T-helper 2 cell treated with Interferon-gamma antibody and Interleukin-4, amounts not matched to agents 100 ng/mL and 5 ng/mL, for 36 hours (primary cell): ENCODE data around the gene SSTR3. TPM values are rescaled to one million over a fixed set of nuclear protein-coding genes. Genes with fewer than 3 reads are reported as not detected.
"Not testable (repeated sequence)": the region's sequence is repeated elsewhere in the genome, so short reads cannot be mapped to it uniquely, and the experiment has no call there.

ENCODE experiments used
- intact Hi-C: fragments of 100-400 bp; cut with micrococcal nuclease; formaldehyde crosslinking; loops from one replicate; pipeline ENCODE4 v1.15.1; 2023
- total RNA-seq: library from RNA; stranded (reverse); gene quantifications from 2 replicates; pipeline ENCODE4 v1.2.3, GENCODE V29; 2022

SSTR3 gene
- 0.61 and 0.64 TPM in 2 replicates for total RNA-seq

DNA sequence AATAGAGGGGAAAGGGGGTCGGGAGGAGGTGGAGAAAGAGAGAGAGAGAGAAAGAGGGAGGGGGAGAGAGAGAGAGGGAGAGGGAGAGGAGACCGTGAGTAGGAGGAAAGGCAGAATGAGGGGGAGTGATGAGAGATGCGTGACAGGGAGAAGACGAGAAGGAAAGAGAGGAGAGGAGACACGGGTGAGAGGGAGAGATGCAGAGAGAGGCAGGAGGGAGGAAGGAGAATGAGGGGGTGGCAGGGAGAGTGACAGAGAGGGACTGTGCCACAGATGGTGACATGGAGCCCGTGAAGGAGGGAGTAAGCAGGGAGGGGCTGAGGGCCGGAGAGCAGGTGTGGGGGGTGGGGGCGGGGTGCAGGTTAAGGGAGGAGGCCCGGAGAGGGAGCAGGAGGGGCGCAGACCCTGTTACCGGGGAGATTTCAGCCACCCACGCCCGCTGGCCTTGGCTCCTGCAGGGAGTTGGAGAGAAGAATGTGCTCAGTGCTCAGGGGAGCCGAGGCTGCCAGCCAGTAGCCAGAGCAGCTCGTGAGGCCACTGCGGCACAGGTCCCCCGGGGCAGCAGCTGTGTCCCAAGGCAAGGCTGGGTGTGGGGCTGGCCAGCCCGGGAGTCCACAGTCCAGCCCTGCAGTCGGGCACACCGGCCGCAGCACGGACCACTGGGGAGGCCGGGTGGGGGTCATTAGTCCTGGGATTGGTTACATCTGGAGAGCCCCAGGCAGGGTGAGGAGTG lies at the start of gene SSTR3:
TSS of gene SSTR3 (minus strand) at position 304 of the 733 bp plus-strand sequence. CDS start 4,674 bp downstream, outside the sequence.
- intact Hi-C loops, result no loop called here

DNA sequence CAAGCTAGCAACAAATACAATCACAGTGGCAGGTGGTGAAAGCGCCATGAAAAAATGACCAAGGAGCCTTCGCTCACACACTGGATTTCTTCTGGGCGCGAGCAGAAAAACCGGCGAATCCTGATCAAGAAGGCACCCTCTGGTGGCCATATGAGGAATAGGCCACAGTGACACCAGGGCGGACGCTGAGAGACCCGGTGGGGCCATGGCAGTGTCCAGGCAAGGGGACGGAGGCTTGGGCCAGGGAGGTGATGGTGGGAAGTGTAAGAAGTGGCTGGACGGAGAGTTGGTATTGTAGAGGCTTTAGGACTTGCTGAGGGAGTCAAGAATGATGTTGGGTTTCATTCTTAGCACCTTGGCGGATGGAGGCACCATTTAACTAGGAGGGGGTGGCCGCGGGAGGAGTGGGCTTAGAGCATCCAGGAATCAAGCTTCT lies 48.6 kb upstream of the SSTR3 start:
- intact Hi-C loops, result loop anchor here (2.0 to 5.0 kb wide), 2 partner anchors 16 to 94 kb away; partner anchors contain the start of gene RAC2

DNA sequence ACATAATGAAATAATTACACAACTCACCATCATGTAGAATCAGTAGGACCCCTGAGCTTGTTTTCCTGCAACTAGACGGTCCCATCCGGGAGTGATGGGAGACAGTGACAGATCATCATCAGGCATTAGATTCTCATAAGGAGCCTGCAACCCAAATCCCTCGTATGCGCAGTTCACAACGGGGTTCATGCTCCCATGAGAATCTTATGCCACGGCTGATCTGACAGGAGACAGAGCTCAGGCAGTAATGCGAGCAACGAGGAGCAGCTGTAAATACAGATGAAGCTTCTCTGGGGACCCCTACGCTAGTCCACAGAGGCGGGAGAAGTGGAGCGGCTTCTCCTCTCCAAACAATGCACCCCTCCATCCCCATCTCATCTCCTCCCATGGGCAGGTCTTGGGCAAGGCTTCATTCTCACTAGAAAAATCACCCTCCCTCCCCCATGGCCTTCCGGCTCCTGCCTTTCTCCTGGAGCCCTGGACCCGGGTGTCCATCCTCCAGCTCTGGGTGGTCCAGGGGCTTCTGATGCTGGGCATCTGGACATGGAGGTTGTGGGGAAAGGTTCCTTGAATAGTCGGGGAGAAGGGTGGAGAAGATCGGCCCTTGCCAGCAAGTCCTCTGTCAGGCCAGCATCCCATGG lies 48.0 kb upstream of the SSTR3 start:
- intact Hi-C loops, result loop anchor here (2.0 to 5.0 kb wide), 2 partner anchors 15 to 93 kb away; partner anchors contain the start of gene RAC2

DNA sequence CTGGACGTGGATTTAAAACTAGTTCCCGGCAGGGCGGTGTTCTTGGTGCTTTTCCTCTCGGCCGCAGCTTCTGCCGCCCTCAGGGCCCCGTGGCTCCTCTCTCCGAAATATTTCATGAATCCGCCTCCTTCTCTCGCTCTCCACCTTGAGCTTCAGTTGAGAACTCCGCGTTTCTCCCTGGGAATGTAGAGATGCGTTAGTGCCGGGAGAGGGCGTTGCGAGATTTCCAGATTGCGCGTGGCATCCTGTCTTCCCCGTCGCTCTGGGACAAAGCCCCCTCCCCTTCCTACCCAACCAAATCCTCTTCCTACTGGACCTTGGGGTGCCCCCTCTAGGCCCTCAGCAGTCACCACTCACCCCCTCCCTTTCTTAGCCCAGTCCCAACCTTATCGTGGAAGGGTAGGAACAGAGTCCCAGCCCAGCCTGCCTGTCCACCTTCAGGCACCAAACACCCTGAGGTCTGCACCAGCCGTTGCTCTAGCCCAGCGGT lies 47.3 kb upstream of the SSTR3 start:
- intact Hi-C loops, result loop anchor here (2.0 to 5.0 kb wide), 3 partner anchors 15 to 197 kb away; partner anchors contain the start of gene RAC2

DNA sequence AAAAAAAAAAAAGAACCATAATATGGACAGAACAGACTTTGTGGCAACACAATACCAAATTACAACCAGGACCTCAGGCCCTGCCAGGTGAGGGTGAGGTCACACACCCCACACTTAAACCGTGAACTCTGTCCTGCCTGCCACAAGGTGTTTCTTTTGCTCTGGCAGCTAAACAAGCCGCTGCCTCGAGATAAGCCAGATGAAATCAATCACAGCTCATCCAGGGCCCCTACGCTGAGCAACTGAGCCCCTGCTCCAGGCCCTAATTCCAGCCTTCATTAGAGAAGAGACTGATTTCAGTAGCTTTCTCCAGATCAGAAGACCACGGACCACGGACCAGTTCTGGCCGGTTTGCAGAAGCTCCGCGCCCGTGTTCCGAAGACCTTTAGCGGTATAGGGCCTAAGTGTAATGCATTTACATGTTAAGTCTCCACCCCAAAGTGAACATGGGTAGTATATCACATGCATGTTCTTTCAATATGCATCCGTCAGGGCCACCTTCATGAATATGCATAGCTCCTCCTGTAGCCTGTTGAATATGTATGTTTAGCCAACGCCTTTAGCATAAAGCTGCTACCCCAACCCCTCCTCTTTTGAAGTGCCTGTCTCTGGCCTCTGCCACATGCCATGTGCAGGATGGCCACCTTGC lies 46.6 kb upstream of the SSTR3 start:
- intact Hi-C loops, result loop anchor here (2.0 kb wide), 1 partner anchor 198 kb away; no protein-coding TSS in a partner anchor

DNA sequence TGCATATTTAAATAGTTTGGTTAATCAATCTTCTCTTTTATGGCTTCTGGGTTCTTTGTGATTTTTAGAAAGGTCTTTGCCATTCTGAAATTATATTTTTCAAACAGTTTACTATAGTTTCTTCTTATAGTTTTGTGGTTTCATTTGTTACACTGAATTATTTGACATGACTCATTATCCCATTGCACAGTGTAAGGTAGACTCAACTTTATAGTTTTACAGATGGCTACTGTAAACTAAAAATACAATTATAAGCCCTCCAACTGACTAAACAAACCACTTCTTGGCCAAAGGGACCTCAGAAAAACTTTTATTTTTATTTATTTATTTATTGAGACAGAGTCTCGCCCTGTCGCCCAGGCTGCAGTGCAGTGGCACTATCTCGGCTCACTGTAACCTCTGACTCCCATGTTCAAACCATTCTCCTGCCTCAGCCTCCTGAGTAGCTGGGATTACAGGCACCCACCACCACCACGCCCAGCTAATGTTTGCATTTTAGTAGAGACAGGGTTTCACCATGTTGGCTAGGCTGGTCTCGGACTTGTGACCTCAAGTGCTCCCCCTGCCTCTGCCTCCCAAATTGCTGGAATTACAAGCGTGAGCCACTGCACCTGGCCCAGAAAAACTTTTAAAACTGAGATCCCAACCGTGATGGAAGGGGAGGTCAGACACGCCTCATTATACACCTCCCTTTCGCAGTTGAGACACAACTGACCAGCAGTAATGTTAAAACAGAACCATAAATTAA lies 45.9 kb upstream of the SSTR3 start:
- intact Hi-C loops, result loop anchor here (2.0 kb wide), 1 partner anchor 199 kb away; no protein-coding TSS in a partner anchor

DNA sequence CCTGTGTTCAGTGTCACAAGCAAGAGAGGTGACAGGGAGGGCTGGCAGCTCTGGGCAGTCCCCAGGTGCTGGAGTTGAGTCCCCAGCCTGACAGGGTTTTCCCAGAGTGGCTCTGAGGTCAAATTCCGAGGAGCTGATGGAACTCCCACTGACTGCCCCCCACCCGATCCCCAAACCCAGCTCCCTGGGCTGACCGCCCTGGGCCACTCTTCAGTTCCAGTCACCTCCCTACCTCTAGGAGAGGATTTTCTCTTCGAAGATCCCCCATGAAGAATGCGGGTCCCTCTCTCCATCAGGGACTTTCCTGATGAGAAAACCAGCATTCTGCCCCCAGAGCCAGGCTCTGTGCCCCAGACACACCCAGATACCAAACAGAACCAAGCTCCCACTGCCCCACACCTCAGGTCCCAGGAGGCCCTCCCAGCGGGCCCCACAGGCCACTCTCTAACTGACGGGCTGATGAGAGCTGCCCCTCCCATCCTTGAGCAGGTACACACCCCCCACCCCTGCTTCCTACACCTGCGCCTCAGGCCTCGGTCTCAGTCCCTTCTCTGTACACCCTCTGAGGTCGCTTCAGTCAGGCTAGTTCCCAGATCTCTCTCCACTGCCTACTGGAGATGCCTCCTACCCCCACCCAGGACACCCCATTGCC lies 43.9 kb upstream of the SSTR3 start:
- intact Hi-C loops, result no loop called here

DNA sequence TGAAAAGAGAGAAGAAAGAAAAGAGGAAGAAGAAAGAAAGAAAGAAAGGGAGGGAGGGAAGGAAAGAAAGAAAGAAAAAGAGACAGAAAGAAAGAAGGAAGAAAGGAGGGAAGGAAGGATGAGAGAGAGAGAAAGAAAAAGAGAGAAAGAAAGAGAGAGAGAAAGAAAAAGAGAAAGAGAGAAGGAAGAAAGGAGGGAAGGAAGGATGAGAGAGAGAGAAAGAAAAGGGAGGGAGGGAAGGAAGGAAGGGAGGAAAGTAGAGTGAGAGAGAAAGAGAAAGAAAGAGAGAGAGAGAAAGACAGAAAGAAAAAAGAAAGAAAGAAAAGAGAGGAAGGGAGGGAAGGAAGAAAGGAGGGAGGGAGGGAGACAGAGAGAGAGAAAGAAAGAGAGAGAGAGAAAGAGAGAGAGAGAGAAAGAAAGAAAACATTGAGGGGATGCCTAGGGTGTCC lies 43.3 kb upstream of the SSTR3 start:
- intact Hi-C loops, result no loop called here

DNA sequence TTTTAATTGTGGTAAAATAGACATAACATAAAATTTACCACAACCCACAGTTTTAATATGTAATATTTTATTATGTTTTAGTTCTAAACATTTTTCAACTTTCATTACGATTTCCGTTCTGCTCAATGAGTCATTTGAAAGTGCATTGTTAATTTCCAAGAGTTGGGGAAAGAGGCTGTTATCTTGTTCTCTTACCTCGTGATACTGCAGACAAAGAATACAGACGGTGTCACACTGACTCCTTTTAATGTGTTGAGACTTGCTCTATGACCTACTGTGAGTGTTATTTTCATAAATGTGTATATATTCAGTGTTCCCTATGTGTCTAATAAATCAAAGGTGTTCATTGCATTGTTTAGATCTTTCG lies 42.6 kb upstream of the SSTR3 start:
- intact Hi-C loops, result no loop called here

DNA sequence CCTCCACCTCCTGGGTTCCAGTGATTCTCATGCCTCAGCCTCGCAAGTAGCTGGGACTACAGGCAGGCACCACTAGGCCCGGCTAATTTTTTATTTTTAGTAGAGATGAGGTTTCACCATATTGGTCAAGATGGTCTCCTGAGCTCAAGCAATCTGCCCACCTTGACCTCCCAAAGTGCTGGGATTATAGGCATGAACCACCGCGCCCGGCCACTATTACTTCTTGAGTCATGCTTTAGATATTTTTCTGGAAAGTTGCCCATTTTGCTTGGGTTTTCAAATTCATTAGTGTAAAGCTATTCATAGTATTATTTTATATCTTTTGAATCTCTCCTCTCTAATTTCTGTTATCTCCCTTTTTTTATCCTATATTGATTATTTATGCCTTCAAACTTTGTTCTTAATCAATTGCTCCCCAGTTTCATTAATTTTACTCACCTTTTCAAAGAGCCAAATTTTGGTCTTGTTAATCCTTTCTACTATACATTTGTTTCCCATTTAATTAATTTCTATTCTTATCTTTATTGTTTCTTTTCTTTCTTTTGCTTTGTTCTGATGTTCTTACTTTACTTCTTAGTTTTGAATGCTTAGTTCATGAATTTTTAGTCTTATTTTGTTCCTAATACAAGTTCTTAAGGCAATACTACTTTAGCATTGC lies 42.1 kb upstream of the SSTR3 start:
- intact Hi-C loops, result no loop called here

DNA sequence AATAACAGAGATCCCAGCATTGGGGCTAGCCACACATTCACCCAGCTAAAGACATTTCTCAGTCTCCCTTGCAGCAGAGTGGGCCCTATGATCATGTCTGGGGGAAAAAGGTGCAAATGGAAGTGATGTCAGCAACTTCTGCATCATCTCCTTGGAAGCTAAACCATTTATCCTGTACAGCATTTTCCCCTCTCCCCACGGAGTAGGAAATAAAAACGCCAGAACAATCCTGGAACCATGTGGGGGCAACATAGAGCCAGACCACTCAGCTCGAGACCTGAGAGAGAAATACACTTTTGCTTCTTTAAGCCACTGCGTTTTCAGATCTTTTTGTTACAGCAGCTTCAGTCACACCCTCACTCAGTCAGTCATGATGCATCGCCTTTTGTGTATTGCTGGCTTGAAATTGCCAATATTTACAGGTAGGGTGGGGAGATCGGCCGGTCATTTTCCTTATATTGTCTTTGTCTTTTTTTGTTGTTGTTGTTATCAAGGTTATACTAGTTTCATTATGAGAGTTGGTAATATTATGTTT lies 40.9 kb upstream of the SSTR3 start:
- intact Hi-C loops, result no loop called here

DNA sequence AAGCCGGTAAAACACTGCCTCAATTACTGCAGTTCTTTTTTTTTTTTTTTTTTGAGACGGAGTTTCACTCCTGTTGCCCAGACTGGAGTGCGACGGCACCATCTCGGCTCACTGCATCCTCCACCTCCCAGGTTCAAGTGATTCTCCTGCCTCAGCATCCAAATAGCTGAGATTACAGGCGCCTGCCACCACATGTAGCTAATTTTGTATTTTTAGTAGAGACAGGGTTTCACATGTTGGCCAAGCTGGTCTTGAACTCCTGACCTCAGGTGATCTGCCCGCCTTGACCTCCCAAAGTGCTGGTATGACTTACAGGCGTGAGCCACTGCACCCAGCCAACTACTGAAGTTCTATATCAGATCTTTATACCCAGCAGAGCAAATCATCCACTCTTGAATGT lies 39.6 kb upstream of the SSTR3 start:
- intact Hi-C loops, result not testable (repeated sequence)

DNA sequence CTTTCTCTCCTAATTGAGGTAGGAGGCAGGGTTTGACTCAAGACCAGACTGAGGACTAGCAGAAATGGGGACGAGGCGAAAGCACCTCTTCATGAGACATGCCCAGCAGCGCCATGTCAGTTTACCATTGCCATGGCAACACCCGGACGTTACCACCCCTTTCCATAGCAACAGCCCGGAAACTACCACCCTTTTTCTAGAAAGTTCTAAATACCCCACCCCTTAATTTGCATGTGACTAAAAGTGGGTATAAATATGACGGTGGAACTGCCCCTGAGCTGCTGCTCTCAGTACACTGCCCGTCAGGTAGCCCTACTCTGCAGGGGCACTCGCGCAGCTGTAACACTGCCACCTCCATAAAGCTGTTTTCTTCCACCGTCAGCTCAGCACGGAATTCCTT lies 37.7 kb upstream of the SSTR3 start:
- intact Hi-C loops, result loop anchor here (10.0 kb wide), 1 partner anchor 235 kb away; the partner anchor contains the start of gene MFNG

DNA sequence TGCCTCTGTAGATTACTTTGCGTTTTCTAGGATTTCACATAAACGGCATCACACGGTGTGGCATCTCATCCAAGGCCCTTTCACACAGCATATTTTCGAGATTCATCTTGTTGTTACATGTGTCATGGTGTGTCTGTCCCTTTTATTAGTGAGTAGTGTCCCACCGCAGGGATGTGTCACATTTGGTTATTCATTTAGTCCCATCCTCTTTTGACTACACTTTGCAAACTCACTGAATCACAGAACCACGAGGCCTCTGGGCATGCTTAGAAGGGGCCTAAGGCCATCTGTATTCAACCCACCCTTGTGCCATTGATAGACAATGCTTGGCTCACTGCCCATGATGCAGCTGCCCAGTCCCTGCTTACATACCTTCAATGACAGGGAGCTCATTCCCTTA lies 36.0 kb upstream of the SSTR3 start:
- intact Hi-C loops, result loop anchor here (10.0 kb wide), 1 partner anchor 237 kb away; the partner anchor contains the start of gene MFNG

DNA sequence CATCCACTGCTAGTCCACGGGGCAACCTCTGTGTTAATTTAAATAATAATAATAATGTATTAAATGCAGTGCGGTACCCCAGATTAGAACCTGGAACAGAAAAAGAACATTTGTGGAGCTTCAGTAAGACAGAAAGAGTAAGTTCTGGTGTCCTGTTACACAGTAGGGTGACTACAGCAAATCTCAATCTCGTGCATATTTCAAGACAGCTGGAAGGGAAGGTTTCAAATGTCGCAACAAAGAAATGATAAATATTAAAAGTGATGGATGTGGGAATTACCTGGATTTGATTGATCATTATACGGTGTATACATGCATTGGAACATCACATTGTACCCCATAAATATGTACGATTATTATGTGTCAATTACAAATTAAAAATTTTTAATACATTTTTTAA lies 33.5 kb upstream of the SSTR3 start:
- intact Hi-C loops, result loop anchor here (2.0 to 10.0 kb wide), 2 partner anchors 15 to 239 kb away; partner anchors contain the start of gene MFNG

DNA sequence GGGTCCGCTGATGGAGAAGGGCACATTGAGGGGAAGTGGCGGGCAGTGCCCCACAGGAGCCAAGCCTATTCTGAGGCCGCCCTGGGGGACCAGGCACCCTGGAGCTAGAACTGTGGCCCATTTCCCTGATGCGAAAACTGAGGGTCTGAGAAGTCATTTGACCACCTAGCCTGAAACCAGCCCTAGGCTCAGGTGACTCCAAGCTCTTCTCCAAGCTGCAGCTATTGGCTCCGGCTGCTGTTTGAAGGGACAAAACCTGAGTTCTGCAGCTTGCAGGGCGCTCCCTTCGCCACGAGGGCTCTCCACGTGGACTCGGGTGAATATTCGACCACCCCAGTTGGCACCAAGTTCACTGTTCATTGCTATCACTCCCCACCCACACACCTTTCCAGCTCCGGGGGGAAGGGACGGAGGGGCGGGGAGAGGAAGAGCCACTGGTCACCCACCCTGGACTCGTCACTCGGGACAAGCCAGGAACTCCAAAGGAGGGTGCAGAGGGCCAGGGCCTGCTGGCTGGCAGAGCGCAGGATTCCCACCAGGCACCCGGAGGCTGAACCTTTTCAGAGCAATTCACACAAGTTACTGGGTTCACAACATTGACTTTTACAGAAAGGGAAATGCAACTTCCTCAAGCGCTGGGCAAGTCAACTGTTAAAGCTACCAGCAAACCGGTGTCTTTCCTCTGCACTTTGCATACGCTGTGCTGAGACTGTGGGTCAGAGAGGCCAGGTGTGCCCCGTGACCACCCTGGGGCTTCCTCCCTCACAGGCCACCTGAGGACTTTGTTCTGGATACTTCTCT lies 32.8 kb upstream of the SSTR3 start:
- intact Hi-C loops, result loop anchor here (1.0 to 10.0 kb wide), 7 partner anchors 16 to 432 kb away; partner anchors contain the start of genes GGA1, LGALS1 and MFNG

DNA sequence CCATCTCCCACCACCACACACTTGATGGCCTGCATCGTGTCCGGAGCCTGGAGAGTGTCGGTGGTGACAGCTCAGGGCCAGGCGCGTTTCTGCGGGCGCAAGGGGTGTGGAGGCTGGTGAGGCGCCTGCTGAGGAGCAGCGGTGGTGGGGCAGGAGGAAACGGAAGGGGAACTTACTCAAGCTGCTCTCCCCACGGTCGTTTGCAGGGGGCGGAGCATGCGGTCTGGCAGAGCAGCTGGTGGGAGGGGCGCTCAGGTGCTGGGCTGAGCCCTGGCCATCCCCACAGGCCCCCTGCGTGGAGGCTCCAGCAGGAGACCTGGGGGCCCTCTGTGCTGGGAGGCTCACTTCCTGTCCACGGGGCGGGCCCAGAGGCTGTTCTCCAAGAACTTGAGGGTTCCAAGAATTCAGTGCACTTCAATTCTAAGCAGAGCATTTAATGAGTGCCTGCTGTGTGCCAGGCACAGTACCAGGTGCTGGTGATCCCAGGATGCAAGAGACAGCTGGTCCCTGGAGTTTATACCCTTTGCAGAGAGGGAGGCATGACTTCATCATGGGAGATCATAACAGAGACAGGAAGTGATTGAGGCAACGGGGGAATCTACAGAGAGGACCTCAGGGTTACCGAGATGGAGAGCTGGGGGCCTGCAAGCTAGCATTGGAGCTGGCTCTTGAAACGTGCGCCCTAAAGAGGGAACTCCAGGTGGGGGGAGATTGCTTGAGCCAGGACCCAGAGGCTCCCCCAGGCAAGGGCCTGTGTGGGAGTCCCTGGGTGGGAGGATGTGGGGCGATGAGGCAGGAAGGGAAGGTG lies 32.0 kb upstream of the SSTR3 start, which contains the start of gene RAC2:
TSS of gene RAC2 (minus strand) at position 156 of the 808 bp plus-strand sequence. CDS start at position 35, 121 bp downstream.
- intact Hi-C loops, result loop anchor here (1.0 to 10.0 kb wide), 7 partner anchors 16 to 433 kb away; partner anchors contain the start of genes GGA1, LGALS1 and MFNG
